ENCODE data around the gene KRTAP13-1. TPM values are rescaled to one million over a fixed set of nuclear protein-coding genes. Genes with fewer than 3 reads are reported as not detected.

The KRTAP13-1 gene
- total and polyA plus RNA-seq, 2 donors (not counting 3 experiments of a cell fraction or from before 2014, with no cell fraction given): not detected

- FAIRE-seq: no peak
- BruUV-seq (replicated peaks): no TSS peak
Measured at GRCh38 chr21:30425826-30426225, 30.0 kb downstream of the KRTAP13-1 start, which contains the start of gene KRTAP13-3. Gene KRTAP13-3 (minus strand): TSS chr21:30425926. CDS start chr21:30425912, 14 bp downstream.

More at GRCh38 chr21:30425826-30426225, 30.0 kb downstream of the KRTAP13-1 start, which contains the start of gene KRTAP13-3:
- DNase-seq (ENCODE audit: low read depth, low spot score): no peak
- Histone ChIP-seq H3K27ac (ENCODE audit: insufficient read depth, low read depth, low read length) (no peak within 1 kb of the TSS), H3K4me3 (replicated peaks in 1 of 3; ENCODE audit: insufficient read depth in 1 of 3, low read depth in 1 of 3, low read length in 3 of 3) (no peak within 1 kb of the TSS), H3K27me3 (ENCODE audit: control insufficient read depth in 2 of 2, insufficient read depth in 2 of 2, low read length in 2 of 2) (no peaks in the 10 kb centered on the region), H3K36me3 (ENCODE audit: control insufficient read depth in 2 of 2, extremely low read depth in 1 of 2, insufficient read depth in 2 of 2, low read length in 2 of 2) (no peaks in the 10 kb centered on the region), H3K4me2 (ENCODE audit: insufficient read depth, low read length) (no peak within 1 kb of the TSS), H3K9ac (replicated peaks; ENCODE audit: extremely low read depth, insufficient read depth, low read length) (no peak within 1 kb of the TSS), H2AFZ (ENCODE audit: low read depth, low read length) (no peak within 1 kb of the TSS), H3K9me1 (replicated peaks; ENCODE audit: control insufficient read depth, extremely low read depth, insufficient read depth, low read length) (no peaks in the 10 kb centered on the region), H3K79me2 (ENCODE audit: control insufficient read depth, insufficient read depth, low read length) (no peaks in the 10 kb centered on the region), H4K20me1 (replicated peaks; ENCODE audit: control insufficient read depth, extremely low read depth, insufficient read depth, low read length) (no peaks in the 10 kb centered on the region), H3K9me3 (replicated peaks; ENCODE audit: control insufficient read depth, insufficient read depth, low read length) (no peaks in the 10 kb centered on the region), H3K4me1 (ENCODE audit: control insufficient read depth, extremely low read depth, insufficient read depth, low read length) (no peaks in the 10 kb centered on the region)
- CTCF ChIA-PET: no interaction called here
- intact Hi-C loops (cut with micrococcal nuclease): no loop called here
- TF ChIP-seq EZH2 (IDR thresholded peaks at IDR 0.05; ENCODE audit: borderline replicate concordance, low read depth, low read length, severe bottlenecking) (no peak), POLR2AphosphoS5 (IDR thresholded peaks at IDR 0.05; ENCODE audit: insufficient read depth, low read depth, low read length) (no peak), MYC (IDR thresholded peaks at IDR 0.05; ENCODE audit: low read depth, low read length) (no peak), GATA2 (IDR thresholded peaks at IDR 0.05; ENCODE audit: insufficient read depth, insufficient read length, low read depth, low read length) (no peak), POLR2A (IDR thresholded peaks at IDR 0.05; ENCODE audit: low read depth, low read length) (no peak), JUN (IDR thresholded peaks at IDR 0.05; ENCODE audit: borderline replicate concordance, insufficient read depth, insufficient read length, low read depth) (no peak), MAX (IDR thresholded peaks at IDR 0.05; ENCODE audit: insufficient read depth, insufficient read length) (no peak), FOS (IDR thresholded peaks at IDR 0.05; ENCODE audit: borderline replicate concordance, insufficient read depth, low read length) (no peak)
- TF ChIP-seq, protein P1, sequence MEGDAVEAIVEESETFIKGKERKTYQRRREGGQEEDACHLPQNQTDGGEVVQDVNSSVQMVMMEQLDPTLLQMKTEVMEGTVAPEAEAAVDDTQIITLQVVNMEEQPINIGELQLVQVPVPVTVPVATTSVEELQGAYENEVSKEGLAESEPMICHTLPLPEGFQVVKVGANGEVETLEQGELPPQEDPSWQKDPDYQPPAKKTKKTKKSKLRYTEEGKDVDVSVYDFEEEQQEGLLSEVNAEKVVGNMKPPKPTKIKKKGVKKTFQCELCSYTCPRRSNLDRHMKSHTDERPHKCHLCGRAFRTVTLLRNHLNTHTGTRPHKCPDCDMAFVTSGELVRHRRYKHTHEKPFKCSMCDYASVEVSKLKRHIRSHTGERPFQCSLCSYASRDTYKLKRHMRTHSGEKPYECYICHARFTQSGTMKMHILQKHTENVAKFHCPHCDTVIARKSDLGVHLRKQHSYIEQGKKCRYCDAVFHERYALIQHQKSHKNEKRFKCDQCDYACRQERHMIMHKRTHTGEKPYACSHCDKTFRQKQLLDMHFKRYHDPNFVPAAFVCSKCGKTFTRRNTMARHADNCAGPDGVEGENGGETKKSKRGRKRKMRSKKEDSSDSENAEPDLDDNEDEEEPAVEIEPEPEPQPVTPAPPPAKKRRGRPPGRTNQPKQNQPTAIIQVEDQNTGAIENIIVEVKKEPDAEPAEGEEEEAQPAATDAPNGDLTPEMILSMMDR (IDR thresholded peaks at IDR 0.05; ENCODE audit: extremely low read depth in 1 of 2, insufficient read depth in 1 of 2, low read depth in 1 of 2, low read length in 2 of 2): no peak
- dilution Hi-C loops (cut with MboI; ENCODE audit: extremely low pct_ligation_motif_present, low sequenced_read_pairs): no loop called here
- POLR2A ChIA-PET: no interaction called here

Data from endothelial cell of umbilical vein (primary cell).